Left ventricle myocardium inferior (tissue), 1 donor: ENCODE data around the gene UBE2QL1. TPM values are rescaled to one million over a fixed set of nuclear protein-coding genes. Genes with fewer than 3 reads are reported as not detected.

ENCODE experiments used
- DNase-seq: peaks from one replicate; pipeline ENCODE4 v3.0.0-alpha.2; 2020
- H3K27ac ChIP-seq: fragments of 200-600 bp; replicated peaks from 2 replicates; pipeline ENCODE4 v1.8.0; 2021
- H3K27me3 ChIP-seq: fragments of 200-600 bp; 2 replicates; pipeline ENCODE4 v1.8.0; 2021; ENCODE audit warnings: low read depth
- H3K36me3 ChIP-seq: fragments of 200-600 bp; 2 replicates; pipeline ENCODE4 v1.8.0; 2021
- H3K4me1 ChIP-seq: fragments of 200-600 bp; 2 replicates; pipeline ENCODE4 v1.8.0; 2021
- H3K4me3 ChIP-seq: fragments of 200-600 bp; 2 replicates; pipeline ENCODE4 v1.8.0; 2021; ENCODE audit warnings: mild to moderate bottlenecking, moderate library complexity
- H3K9me3 ChIP-seq: fragments of 200-600 bp; replicated peaks from 2 replicates; pipeline ENCODE4 v1.8.0; 2021
- CTCF ChIP-seq: fragments of 200-600 bp; IDR thresholded peaks from 2 replicates; pipeline ENCODE4 v1.8.0; 2021; ENCODE audit warnings: antibody characterized with exemption, mild to moderate bottlenecking, borderline replicate concordance
- intact Hi-C: fragments of 100-400 bp; cut with micrococcal nuclease; formaldehyde crosslinking; loops from one replicate; pipeline ENCODE4 v1.11.0; 2022
- total RNA-seq: library from RNA; stranded (reverse); fragmentation: NEBNext Ultra II Directional; extraction: Animal tissue kit (Norgen Biotek cat#: 25700); gene quantifications from one replicate; pipeline ENCODE4 v1.2.1, GENCODE V29; 2021
- donor health status: DM: no; HTN: yes; CAD: no; lungs with severe emphysema.

UBE2QL1 gene
- total RNA-seq, 1 donor from 2014 or later: 25.5 TPM

- Histone ChIP-seq H3K27me3 (no peaks in the 10 kb centered on the region), H3K27ac (no peak overlapping the region), H3K4me1 (peaks cover 28% of the 10 kb centered on the region), H3K36me3 (no peaks in the 10 kb centered on the region), H3K4me3 (no peak overlapping the region), H3K9me3 (no peaks in the 10 kb centered on the region)
- intact Hi-C loops: no loop called here
- no peak for DNase-seq
- TF ChIP-seq CTCF: no peak
Observed at GRCh38 chr5:6482735-6483134, 34.1 kb downstream of the UBE2QL1 start.

- DNase-seq: no peak
- TF ChIP-seq CTCF: no peak
- intact Hi-C loops: no loop called here
Observed at GRCh38 chr5:6483880-6484382, 35.3 kb downstream of the UBE2QL1 start.

GRCh38 chr5:6484446-6484845 lies 35.8 kb downstream of the UBE2QL1 start:
- Histone ChIP-seq H3K27ac (no peak overlapping the region), H3K27me3 (no peaks in the 10 kb centered on the region)
- no peak for DNase-seq

More at GRCh38 chr5:6483880-6484382, 35.3 kb downstream of the UBE2QL1 start:
- Histone ChIP-seq H3K9me3 (no peaks in the 10 kb centered on the region), H3K27ac (no peak overlapping the region), H3K27me3 (no peaks in the 10 kb centered on the region), H3K4me1 (peaks cover 35% of the 10 kb centered on the region), H3K36me3 (no peaks in the 10 kb centered on the region), H3K4me3 (no peak overlapping the region)

GRCh38 chr5:6484899-6485298 lies 36.2 kb downstream of the UBE2QL1 start:
- intact Hi-C loops: no loop called here
- Histone ChIP-seq H3K27ac (no peak overlapping the region), H3K27me3 (no peaks in the 10 kb centered on the region), H3K9me3 (no peaks in the 10 kb centered on the region), H3K36me3 (no peaks in the 10 kb centered on the region), H3K4me3 (no peak overlapping the region), H3K4me1 (peaks cover 35% of the 10 kb centered on the region)
- TF ChIP-seq CTCF: no peak
- DNase-seq: no peak

More at GRCh38 chr5:6484446-6484845, 35.8 kb downstream of the UBE2QL1 start:
- Histone ChIP-seq H3K4me3 (no peak overlapping the region), H3K36me3 (no peaks in the 10 kb centered on the region), H3K4me1 (peaks cover 35% of the 10 kb centered on the region), H3K9me3 (no peaks in the 10 kb centered on the region)
- intact Hi-C loops: no loop called here
- no peak for TF ChIP-seq CTCF

- TF ChIP-seq CTCF: no peak
- Histone ChIP-seq H3K9me3 (no peaks in the 10 kb centered on the region), H3K36me3 (no peaks in the 10 kb centered on the region), H3K27ac (no peak overlapping the region), H3K4me3 (no peak overlapping the region), H3K4me1 (peaks cover 38% of the 10 kb centered on the region), H3K27me3 (no peaks in the 10 kb centered on the region)
- intact Hi-C loops: no loop called here
- no peak for DNase-seq
Observed at GRCh38 chr5:6485441-6485840, 36.8 kb downstream of the UBE2QL1 start.

- H3K9me3 ChIP-seq: no peaks in the 10 kb centered on the region
- intact Hi-C loops: no loop called here
- no peak for TF ChIP-seq CTCF
- no peak overlapping the region for H3K27ac ChIP-seq
- H3K4me3 ChIP-seq: no peak overlapping the region
- no peaks in the 10 kb centered on the region for H3K27me3 ChIP-seq
- H3K36me3 ChIP-seq: peaks cover under 1% of the 10 kb centered on the region
- no peak for DNase-seq
- H3K4me1 ChIP-seq: peaks cover 42% of the 10 kb centered on the region
Observed at GRCh38 chr5:6486074-6486473, 37.4 kb downstream of the UBE2QL1 start.
